Stimulated activated CD8-positive, alpha-beta memory T cell treated with anti-CD3 and anti-CD28 coated beads, Interleukin-4, amount 100 ng/mL, for 24 hours (primary cell): Measurements from ENCODE around the gene RGS9.

Experiments
- DNase-seq: peaks from one replicate; pipeline ENCODE4 v3.0.0-alpha.2; 2020; ENCODE audit warnings: low read depth

Gene RGS9

GRCh38 chr17:65261152-65261551 lies 124.0 kb downstream of the RGS9 start:
- DNase-seq: no peak

GRCh38 chr17:65261682-65262636 lies 124.8 kb downstream of the RGS9 start:
- DNase-seq: no peak

GRCh38 chr17:65265276-65265675 lies 128.1 kb downstream of the RGS9 start:
- DNase-seq: no peak

- DNase-seq: no peak
Measured at GRCh38 chr17:65268832-65269231, 131.7 kb downstream of the RGS9 start.

- DNase-seq: no peak
Measured at GRCh38 chr17:65270499-65271253, 133.5 kb downstream of the RGS9 start.

GRCh38 chr17:65271296-65271695 lies 134.1 kb downstream of the RGS9 start:
- no peak for DNase-seq
